HepG2 (cell line): Measurements from ENCODE around the gene NEURL1. TPM values are rescaled to one million over a fixed set of nuclear protein-coding genes. Genes with fewer than 3 reads are reported as not detected.

Experiments
- EP300 ChIP-seq, 3 experiments: sonication (generic) in 1 of 3; formaldehyde crosslinking in 1 of 3; IDR thresholded peaks; 2 replicates each; pipeline versions ENCODE4 v1.5.1 to v1.6.1; 2011 to 2020; ENCODE audit warnings: low read depth in 2 of 3, low read length in 2 of 3, borderline replicate concordance in 1 of 3, improper control_type of control experiment in 1 of 3, mild to moderate bottlenecking in 1 of 3, missing genetic modification reagents in 1 of 3, moderate library complexity in 1 of 3
- FOXP1 ChIP-seq, 2 experiments: fragments of 450-650 bp in 1 of 2; IDR thresholded peaks; 2 replicates each; pipeline ENCODE4 v1.6.1; 2017 to 2018; ENCODE audit warnings: antibody characterized with exemption in 1 of 2
- PAX8 ChIP-seq: sonication (generic); formaldehyde crosslinking; IDR thresholded peaks from 2 replicates; pipeline ENCODE4 v1.8.0; 2022; ENCODE audit warnings: mild to moderate bottlenecking, missing genetic modification reagents, borderline replicate concordance
- RXRB ChIP-seq: IDR thresholded peaks from 2 replicates; pipeline ENCODE4 v1.6.1; 2016; ENCODE audit warnings: borderline replicate concordance, missing genetic modification reagents, missing compliant biosample characterization
- SAFB2 ChIP-seq: sonication (generic); formaldehyde crosslinking; IDR thresholded peaks from 2 replicates; pipeline ENCODE4 v1.5.1; 2020; ENCODE audit warnings: missing genetic modification reagents, low read depth, mild to moderate bottlenecking, borderline replicate concordance
- SKI ChIP-seq: fragments of 450-650 bp; IDR thresholded peaks from one replicate; pipeline ENCODE4 v1.6.1; 2018; ENCODE audit warnings: mild to moderate bottlenecking; ENCODE audit not compliant: partially characterized antibody
- SRSF1 ChIP-seq: fragments of 200-400 bp; formaldehyde crosslinking; optimal IDR thresholded peaks from 2 replicates; pipeline ENCODE3; 2017; ENCODE audit warnings: mild to moderate bottlenecking, low read depth, low read length, moderate library complexity
- ZBTB3 ChIP-seq: sonication (generic); formaldehyde crosslinking; IDR thresholded peaks from 2 replicates; pipeline ENCODE4 v1.4.0; 2020; ENCODE audit warnings: low read depth, mild to moderate bottlenecking, moderate library complexity, missing genetic modification reagents, borderline replicate concordance
- ZMYM2 ChIP-seq: sonication (generic); formaldehyde crosslinking; IDR thresholded peaks from 2 replicates; pipeline ENCODE4 v1.8.0; 2022; ENCODE audit warnings: mild to moderate bottlenecking, missing genetic modification reagents
- ZNF501 ChIP-seq: sonication (generic); formaldehyde crosslinking; IDR thresholded peaks from 2 replicates; pipeline ENCODE4 v1.5.1; 2020; ENCODE audit warnings: mild to moderate bottlenecking, moderate library complexity, missing genetic modification reagents
- ZNF569 ChIP-seq: sonication (generic); formaldehyde crosslinking; IDR thresholded peaks from 2 replicates; pipeline ENCODE4 v1.5.0; 2020; ENCODE audit warnings: mild to moderate bottlenecking, missing genetic modification reagents, moderate library complexity, borderline replicate concordance
- ZNF614 ChIP-seq: IDR thresholded peaks from 2 replicates; pipeline ENCODE4 v1.6.1; 2018; ENCODE audit warnings: missing biosample characterization, missing genetic modification reagents, inconsistent platforms, borderline replicate concordance
- polyA plus RNA-seq, 8 experiments: library from polyadenylated mRNA; depleted of rRNA in 3 of 8; stranded (reverse) in 7 of 8; unstranded in 1 of 8; fragments of >200 nt; fragmentation: Illumina TruSeq in 4 of 8; extraction: Trizol in 4 of 8; gene quantifications; 2 replicates each; pipeline versions ENCODE4 v1.2.1 to v1.2.3, GENCODE V29; 2011 to 2016; ENCODE audit warnings: low read depth in 4 of 8, missing spikeins in 1 of 8, mixed read lengths in 1 of 8; ENCODE audit not compliant: insufficient read depth in 1 of 8
- total RNA-seq, 5 experiments: library from RNA; depleted of rRNA; stranded (reverse); fragments of >200 nt; fragmentation: Illumina TruSeq; extraction: Trizol; gene quantifications; 2 replicates each; pipeline ENCODE4 v1.2.3, GENCODE V29; 2016; ENCODE audit warnings: low read depth in 1 of 5
- TF ChIP-seq, protein P1 (sequence below): sonication (generic); formaldehyde crosslinking; IDR thresholded peaks from 2 replicates; pipeline ENCODE4 v1.4.0; 2020; ENCODE audit warnings: low read depth, missing genetic modification reagents
- TF ChIP-seq, protein P2 (sequence below): IDR thresholded peaks from 2 replicates; pipeline ENCODE4 v1.6.1; 2018; ENCODE audit warnings: missing genetic modification reagents, mild to moderate bottlenecking, missing compliant biosample characterization
- TF ChIP-seq, protein P3 (sequence below), 2 experiments: sonication (generic) in 1 of 2; formaldehyde crosslinking in 1 of 2; IDR thresholded peaks; 2 replicates each; pipeline versions ENCODE4 v1.4.0 to v1.6.1; 2016 to 2020; ENCODE audit warnings: borderline replicate concordance in 1 of 2, low read depth in 1 of 2, mild to moderate bottlenecking in 1 of 2, missing genetic modification reagents in 1 of 2
- TF ChIP-seq, protein P4 (sequence below): IDR thresholded peaks from 2 replicates; pipeline ENCODE4 v1.6.1; 2012; ENCODE audit warnings: inconsistent platforms
- TF ChIP-seq, protein P5 (sequence below): sonication (generic); formaldehyde crosslinking; IDR thresholded peaks from 2 replicates; pipeline ENCODE4 v1.4.0; 2020; ENCODE audit warnings: missing genetic modification reagents

The NEURL1 gene
- total and polyA plus RNA-seq, 2 of the 13 experiments (the other 11 are each of a cell fraction or from before 2014, with no cell fraction given) = not detected

DNA sequence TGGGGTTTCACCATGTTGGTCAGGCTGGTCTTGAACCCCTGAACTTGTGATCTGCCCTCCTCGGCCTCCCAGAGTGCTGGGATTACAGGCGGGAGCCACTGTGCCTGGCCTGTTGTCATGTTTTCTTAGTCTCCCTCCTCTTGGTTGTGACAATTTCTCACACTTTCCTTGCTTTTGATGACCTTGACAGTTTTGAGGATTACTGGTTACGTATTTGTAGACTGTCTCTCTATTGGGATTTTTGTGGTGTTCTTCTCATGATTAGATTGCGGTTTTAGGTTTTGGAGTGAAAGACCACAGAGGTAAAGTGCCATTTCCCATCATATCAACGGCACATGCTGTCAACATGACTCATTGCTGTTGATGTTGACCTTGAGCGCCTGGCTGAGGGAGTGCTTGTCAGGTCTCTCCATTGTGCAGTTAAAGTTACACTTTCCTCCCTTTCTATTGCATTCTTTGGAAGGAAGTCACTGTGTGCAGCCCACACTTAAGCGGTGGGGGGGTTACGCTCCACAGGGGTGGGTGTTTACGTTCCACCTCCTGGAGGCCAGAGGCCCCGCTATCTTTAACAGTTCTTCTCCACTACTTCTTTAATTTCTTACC, 10.8 kb downstream of the NEURL1 start (continued):
- TF ChIP-seq, protein P1, sequence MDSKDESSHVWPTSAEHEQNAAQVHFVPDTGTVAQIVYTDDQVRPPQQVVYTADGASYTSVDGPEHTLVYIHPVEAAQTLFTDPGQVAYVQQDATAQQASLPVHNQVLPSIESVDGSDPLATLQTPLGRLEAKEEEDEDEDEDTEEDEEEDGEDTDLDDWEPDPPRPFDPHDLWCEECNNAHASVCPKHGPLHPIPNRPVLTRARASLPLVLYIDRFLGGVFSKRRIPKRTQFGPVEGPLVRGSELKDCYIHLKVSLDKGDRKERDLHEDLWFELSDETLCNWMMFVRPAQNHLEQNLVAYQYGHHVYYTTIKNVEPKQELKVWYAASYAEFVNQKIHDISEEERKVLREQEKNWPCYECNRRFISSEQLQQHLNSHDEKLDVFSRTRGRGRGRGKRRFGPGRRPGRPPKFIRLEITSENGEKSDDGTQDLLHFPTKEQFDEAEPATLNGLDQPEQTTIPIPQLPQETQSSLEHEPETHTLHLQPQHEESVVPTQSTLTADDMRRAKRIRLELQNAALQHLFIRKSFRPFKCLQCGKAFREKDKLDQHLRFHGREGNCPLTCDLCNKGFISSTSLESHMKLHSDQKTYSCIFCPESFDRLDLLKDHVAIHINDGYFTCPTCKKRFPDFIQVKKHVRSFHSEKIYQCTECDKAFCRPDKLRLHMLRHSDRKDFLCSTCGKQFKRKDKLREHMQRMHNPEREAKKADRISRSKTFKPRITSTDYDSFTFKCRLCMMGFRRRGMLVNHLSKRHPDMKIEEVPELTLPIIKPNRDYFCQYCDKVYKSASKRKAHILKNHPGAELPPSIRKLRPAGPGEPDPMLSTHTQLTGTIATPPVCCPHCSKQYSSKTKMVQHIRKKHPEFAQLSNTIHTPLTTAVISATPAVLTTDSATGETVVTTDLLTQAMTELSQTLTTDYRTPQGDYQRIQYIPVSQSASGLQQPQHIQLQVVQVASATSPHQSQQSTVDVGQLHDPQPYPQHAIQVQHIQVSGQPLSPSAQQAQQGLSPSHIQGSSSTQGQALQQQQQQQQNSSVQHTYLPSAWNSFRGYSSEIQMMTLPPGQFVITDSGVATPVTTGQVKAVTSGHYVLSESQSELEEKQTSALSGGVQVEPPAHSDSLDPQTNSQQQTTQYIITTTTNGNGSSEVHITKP (CRISPR knock-in tag) = 0 out of 2 replicates have a peak, but pooled peaks have one; percentile 39
- no peak for TF ChIP-seq ZBTB3 (CRISPR knock-in tag)
- peak; percentile 63; the same call in 1 of the 2 replicates for TF ChIP-seq ZNF614 (CRISPR knock-in tag)
- TF ChIP-seq, protein P2, sequence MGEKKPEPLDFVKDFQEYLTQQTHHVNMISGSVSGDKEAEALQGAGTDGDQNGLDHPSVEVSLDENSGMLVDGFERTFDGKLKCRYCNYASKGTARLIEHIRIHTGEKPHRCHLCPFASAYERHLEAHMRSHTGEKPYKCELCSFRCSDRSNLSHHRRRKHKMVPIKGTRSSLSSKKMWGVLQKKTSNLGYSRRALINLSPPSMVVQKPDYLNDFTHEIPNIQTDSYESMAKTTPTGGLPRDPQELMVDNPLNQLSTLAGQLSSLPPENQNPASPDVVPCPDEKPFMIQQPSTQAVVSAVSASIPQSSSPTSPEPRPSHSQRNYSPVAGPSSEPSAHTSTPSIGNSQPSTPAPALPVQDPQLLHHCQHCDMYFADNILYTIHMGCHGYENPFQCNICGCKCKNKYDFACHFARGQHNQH (CRISPR knock-in tag) = peak; percentile 75
- TF ChIP-seq, protein P3, sequence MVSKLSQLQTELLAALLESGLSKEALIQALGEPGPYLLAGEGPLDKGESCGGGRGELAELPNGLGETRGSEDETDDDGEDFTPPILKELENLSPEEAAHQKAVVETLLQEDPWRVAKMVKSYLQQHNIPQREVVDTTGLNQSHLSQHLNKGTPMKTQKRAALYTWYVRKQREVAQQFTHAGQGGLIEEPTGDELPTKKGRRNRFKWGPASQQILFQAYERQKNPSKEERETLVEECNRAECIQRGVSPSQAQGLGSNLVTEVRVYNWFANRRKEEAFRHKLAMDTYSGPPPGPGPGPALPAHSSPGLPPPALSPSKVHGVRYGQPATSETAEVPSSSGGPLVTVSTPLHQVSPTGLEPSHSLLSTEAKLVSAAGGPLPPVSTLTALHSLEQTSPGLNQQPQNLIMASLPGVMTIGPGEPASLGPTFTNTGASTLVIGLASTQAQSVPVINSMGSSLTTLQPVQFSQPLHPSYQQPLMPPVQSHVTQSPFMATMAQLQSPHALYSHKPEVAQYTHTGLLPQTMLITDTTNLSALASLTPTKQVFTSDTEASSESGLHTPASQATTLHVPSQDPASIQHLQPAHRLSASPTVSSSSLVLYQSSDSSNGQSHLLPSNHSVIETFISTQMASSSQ (IDR thresholded peaks at IDR 0.05; ENCODE audit: low read depth) = peak; percentile 46; the same call in 1 of the 2 replicates
- TF ChIP-seq, protein P3 (CRISPR knock-in tag; IDR thresholded peaks at IDR 0.05; ENCODE audit: borderline replicate concordance) = no peak
- TF ChIP-seq RXRB (CRISPR knock-in tag) = peak; percentile 81
- TF ChIP-seq SKI = peak; percentile 54
- no peak for TF ChIP-seq ZMYM2 (CRISPR knock-in tag)
- TF ChIP-seq SRSF1 = no peak
- TF ChIP-seq, protein P4, sequence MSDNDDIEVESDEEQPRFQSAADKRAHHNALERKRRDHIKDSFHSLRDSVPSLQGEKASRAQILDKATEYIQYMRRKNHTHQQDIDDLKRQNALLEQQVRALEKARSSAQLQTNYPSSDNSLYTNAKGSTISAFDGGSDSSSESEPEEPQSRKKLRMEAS = peak; percentile 45; the same call in 1 of the 2 replicates
- TF ChIP-seq PAX8 (CRISPR knock-in tag) = no peak
- no peak for TF ChIP-seq ZNF569 (CRISPR knock-in tag)
- TF ChIP-seq, protein P5, sequence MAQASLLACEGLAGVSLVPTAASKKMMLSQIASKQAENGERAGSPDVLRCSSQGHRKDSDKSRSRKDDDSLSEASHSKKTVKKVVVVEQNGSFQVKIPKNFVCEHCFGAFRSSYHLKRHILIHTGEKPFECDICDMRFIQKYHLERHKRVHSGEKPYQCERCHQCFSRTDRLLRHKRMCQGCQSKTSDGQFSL = no peak; the same call in 1 of the 2 replicates
- peak; percentile 64; the same call in 1 of the 2 replicates for TF ChIP-seq FOXP1 (IDR thresholded peaks at IDR 0.05)
- peak; percentile 87 for TF ChIP-seq FOXP1 (CRISPR knock-in tag; IDR thresholded peaks at IDR 0.05)
- peak; percentile 50; the same call in 1 of the 2 replicates for TF ChIP-seq ZNF501 (CRISPR knock-in tag)
- no peak for TF ChIP-seq SAFB2 (CRISPR knock-in tag)
- peak in 1 of 2 experiments; percentile 60; a peak in 2 of 4 replicates for TF ChIP-seq EP300 (IDR thresholded peaks at IDR 0.05; ENCODE audit: low read depth in 2 of 2, low read length in 2 of 2)
- TF ChIP-seq EP300 (CRISPR knock-in tag; IDR thresholded peaks at IDR 0.05; ENCODE audit: borderline replicate concordance) = peak; percentile 72
